ENCODE data around the gene FER. TPM values are rescaled to one million over a fixed set of nuclear protein-coding genes. Genes with fewer than 3 reads are reported as not detected.

FER gene
- total RNA-seq, 1 experiment from 2014 or later: 18.0 TPM

DNA sequence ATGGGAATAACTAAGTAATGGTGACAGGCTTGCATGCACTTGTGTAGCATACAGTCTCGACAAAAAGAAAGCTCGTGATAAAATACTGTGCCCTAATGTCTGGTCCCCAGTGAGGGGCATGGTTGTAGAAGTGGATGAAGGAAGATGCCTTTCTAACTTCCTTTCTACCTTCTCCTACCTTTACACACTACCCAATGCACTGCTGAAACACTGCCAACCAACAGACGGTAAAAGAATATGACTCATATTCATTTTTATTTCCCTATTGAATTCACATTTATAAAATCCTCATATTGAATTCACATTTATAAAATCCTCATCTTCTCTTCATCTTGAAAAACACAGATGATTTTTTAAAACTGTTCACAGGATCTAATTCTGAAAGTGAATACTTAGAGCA, 439.1 kb downstream of the FER start:
- no peak overlapping the region for H3K14ac ChIP-seq (ENCODE audit: insufficient read depth, low read length)
- no peak overlapping the region for H3K4me2 ChIP-seq (ENCODE audit: insufficient read depth, insufficient read length, low read length)
- H3K79me1 ChIP-seq (ENCODE audit: insufficient read depth, low read depth, low read length, poor library complexity, severe bottlenecking): no peaks in the 10 kb centered on the region
- no peak overlapping the region for H2AK5ac ChIP-seq (ENCODE audit: insufficient read length, low read length)
- no peak overlapping the region for H2AFZ ChIP-seq (ENCODE audit: low read length)
- H3K56ac ChIP-seq (ENCODE audit: insufficient read length, low read depth, low read length): no peak overlapping the region
- Mint-ChIP-seq H3K4me3 (no peak overlapping the region), H3K27ac (no peak overlapping the region), H3K4me1 (peaks cover 4% of the 10 kb centered on the region in 2 experiments), H3K9me3 (no peaks in the 10 kb centered on the region), H3K36me3 (ENCODE audit: insufficient read depth in 1 of 3, low read depth in 3 of 3) (no peaks in the 10 kb centered on the region; a peak in 1 of 7 replicates), H3K27me3 (ENCODE audit: low read depth) (no peaks in the 10 kb centered on the region)
- no peaks in the 10 kb centered on the region for H4K20me1 ChIP-seq (ENCODE audit: control insufficient read depth, insufficient read depth, insufficient read length)
- H3T11ph ChIP-seq (ENCODE audit: low read length): no peak overlapping the region
- no peak for DNase-seq
- no peak overlapping the region for H3K27ac ChIP-seq (ENCODE audit: insufficient read length, low read depth, low read length)
- H4K91ac ChIP-seq (ENCODE audit: insufficient read length, low read depth, low read length): no peak overlapping the region
- H2BK5ac ChIP-seq (ENCODE audit: insufficient read length, low read length): no peak overlapping the region
- no peaks in the 10 kb centered on the region; the same call in 1 of the 2 replicates for H3K4me1 ChIP-seq (ENCODE audit: insufficient read depth, low read length)
- no peak overlapping the region for H2BK12ac ChIP-seq (ENCODE audit: insufficient read length, low read depth, low read length)
- no peaks in the 10 kb centered on the region for H3K9me3 ChIP-seq (ENCODE audit: control insufficient read depth, low read depth, low read length)
- H2BK15ac ChIP-seq (ENCODE audit: low read depth, low read length): no peak overlapping the region
- no peaks in the 10 kb centered on the region for H3K27me3 ChIP-seq (ENCODE audit: insufficient read depth, low read length)
- no peak overlapping the region for H4K8ac ChIP-seq (replicated peaks; ENCODE audit: insufficient read length, low read depth, low read length)
- H3K9ac ChIP-seq (ENCODE audit: extremely low read depth, insufficient read length, low read length): no peak overlapping the region
- no peak overlapping the region for H4K5ac ChIP-seq (ENCODE audit: insufficient read length, low read depth, low read length)
- H2BK20ac ChIP-seq (ENCODE audit: low read depth, low read length, poor library complexity, severe bottlenecking): no peak overlapping the region
- H3K4ac ChIP-seq (ENCODE audit: low read depth, low read length): no peak overlapping the region
- H3K18ac ChIP-seq (ENCODE audit: insufficient read length, low read depth, low read length): no peak overlapping the region
- no peaks in the 10 kb centered on the region for H3K23me2 ChIP-seq (ENCODE audit: insufficient read length, low read depth, low read length, poor library complexity, severe bottlenecking)
- TF ChIP-seq, protein P1, sequence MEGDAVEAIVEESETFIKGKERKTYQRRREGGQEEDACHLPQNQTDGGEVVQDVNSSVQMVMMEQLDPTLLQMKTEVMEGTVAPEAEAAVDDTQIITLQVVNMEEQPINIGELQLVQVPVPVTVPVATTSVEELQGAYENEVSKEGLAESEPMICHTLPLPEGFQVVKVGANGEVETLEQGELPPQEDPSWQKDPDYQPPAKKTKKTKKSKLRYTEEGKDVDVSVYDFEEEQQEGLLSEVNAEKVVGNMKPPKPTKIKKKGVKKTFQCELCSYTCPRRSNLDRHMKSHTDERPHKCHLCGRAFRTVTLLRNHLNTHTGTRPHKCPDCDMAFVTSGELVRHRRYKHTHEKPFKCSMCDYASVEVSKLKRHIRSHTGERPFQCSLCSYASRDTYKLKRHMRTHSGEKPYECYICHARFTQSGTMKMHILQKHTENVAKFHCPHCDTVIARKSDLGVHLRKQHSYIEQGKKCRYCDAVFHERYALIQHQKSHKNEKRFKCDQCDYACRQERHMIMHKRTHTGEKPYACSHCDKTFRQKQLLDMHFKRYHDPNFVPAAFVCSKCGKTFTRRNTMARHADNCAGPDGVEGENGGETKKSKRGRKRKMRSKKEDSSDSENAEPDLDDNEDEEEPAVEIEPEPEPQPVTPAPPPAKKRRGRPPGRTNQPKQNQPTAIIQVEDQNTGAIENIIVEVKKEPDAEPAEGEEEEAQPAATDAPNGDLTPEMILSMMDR (conservative IDR thresholded peaks at IDR 0.05): no peak
- no peaks in the 10 kb centered on the region for H3K79me2 ChIP-seq (ENCODE audit: insufficient read depth, low read length)
- WGBS (ENCODE audit: extremely low coverage, insufficient read length, low lambda C conversion rate): no CpG with 5 or more reads among the region's 3 CpGs
- H3K23ac ChIP-seq (ENCODE audit: insufficient read length, low read depth, low read length): no peak overlapping the region
- H2BK120ac ChIP-seq (ENCODE audit: low read depth, low read length, poor library complexity, severe bottlenecking): no peak overlapping the region
